Activated T-helper 17 cell treated with anti-CD3 and anti-CD28 coated beads, Interleukin-2, amount 50 U/mL, for 72 hours (primary cell): ENCODE results near the gene PBRM1. TPM values are rescaled to one million over a fixed set of nuclear protein-coding genes. Genes with fewer than 3 reads are reported as not detected.
"Not testable (repeated sequence)": the region's sequence is repeated elsewhere in the genome, so short reads cannot be mapped to it uniquely, and the experiment has no call there.

Source experiments
- ATAC-seq: fragments of 150-1000 bp; cut with Tn5 transposase; replicated peaks from 2 replicates; pipeline ENCODE4 v1.10.0; 2021; ENCODE audit warnings: mild to moderate bottlenecking, moderate library complexity
- H3K27ac Mint-ChIP-seq: one replicate; pipeline ENCODE4 v1.8.0; 2022; ENCODE audit warnings: mixed read lengths
- H3K27me3 Mint-ChIP-seq: one replicate; pipeline ENCODE4 v1.8.0; 2022; ENCODE audit warnings: mixed read lengths
- H3K36me3 Mint-ChIP-seq: one replicate; pipeline ENCODE4 v1.8.0; 2022; ENCODE audit warnings: low read depth, mild to moderate bottlenecking, mixed read lengths
- H3K4me1 Mint-ChIP-seq: one replicate; pipeline ENCODE4 v1.8.0; 2022; ENCODE audit warnings: mixed read lengths
- H3K4me3 Mint-ChIP-seq: one replicate; pipeline ENCODE4 v1.8.0; 2022; ENCODE audit warnings: mild to moderate bottlenecking, mixed read lengths
- H3K9me3 Mint-ChIP-seq: one replicate; pipeline ENCODE4 v1.8.0; 2022; ENCODE audit warnings: mixed read lengths
- total RNA-seq, 2 donors: library from RNA; stranded (reverse); gene quantifications; one replicate each; pipeline ENCODE4 v1.2.3, GENCODE V29; 2022

PBRM1 gene
- total RNA-seq, 2 donors from 2014 or later = 88.4 to 88.6 TPM

- Mint-ChIP-seq H3K9me3 (no peaks in the 10 kb centered on the region), H3K36me3 (peaks cover 100% of the 10 kb centered on the region), H3K27ac (peak overlapping the region; percentile 96), H3K27me3 (no peaks in the 10 kb centered on the region), H3K4me1 (peaks cover 51% of the 10 kb centered on the region), H3K4me3 (peak overlapping the region; percentile 95)
- no peak for ATAC-seq
Observed at GRCh38 chr3:52690560-52690959, 4.8 kb upstream of the PBRM1 start.

DNA sequence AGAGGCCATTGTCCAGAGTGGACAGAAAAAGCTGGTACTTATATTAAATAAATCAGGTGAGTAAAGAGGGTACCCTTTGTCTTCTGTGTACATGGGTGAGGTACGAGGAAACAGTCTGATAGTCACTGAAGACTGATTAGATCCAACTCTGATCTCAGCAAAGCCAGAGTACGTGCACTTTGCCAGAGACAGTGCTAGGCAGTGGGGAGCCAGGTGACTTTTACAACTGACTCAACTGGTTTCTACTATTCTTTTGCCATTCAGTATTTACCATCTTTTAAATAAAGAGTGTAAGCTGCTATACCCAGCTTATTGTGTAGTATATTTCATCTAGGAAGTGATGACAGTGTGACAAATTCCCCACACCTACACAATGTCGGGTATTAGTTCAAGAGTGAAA lies 3.4 kb upstream of the PBRM1 start:
- Mint-ChIP-seq H3K27ac (peak overlapping the region; percentile 96), H3K9me3 (no peaks in the 10 kb centered on the region), H3K27me3 (no peaks in the 10 kb centered on the region), H3K4me3 (peak overlapping the region; percentile 95), H3K4me1 (peaks cover 56% of the 10 kb centered on the region), H3K36me3 (peaks cover 98% of the 10 kb centered on the region)
- ATAC-seq = peak; percentile 15

DNA sequence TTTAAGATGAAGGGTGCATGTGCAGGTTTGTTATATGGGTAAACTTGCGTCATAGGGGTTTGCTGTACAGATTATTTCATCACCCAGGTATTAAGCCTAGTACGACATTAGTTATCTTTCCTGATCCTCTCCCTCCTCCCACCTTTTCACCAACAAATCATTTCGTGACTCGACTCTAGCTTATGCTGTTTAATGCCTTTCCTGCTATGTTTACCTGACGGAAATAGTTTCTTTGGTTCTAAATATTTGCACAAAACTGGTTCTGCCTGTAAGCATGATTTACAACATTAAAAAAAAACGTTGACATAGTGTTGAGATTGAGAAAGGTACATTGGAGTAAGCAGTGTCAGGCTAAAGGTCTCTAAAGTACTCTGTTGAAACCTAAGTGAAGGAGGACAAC lies 2.6 kb upstream of the PBRM1 start:
- Mint-ChIP-seq H3K27ac (peak overlapping the region; percentile 96), H3K36me3 (peaks cover 98% of the 10 kb centered on the region), H3K4me3 (peak overlapping the region; percentile 95), H3K27me3 (no peaks in the 10 kb centered on the region), H3K9me3 (no peaks in the 10 kb centered on the region), H3K4me1 (peaks cover 49% of the 10 kb centered on the region)
- ATAC-seq = no peak

GRCh38 chr3:52685285-52685708 lies 416 bp downstream of the PBRM1 start:
- Mint-ChIP-seq H3K4me1 (peaks cover 57% of the 10 kb centered on the region), H3K36me3 (peaks cover 98% of the 10 kb centered on the region), H3K4me3 (peak overlapping the region; percentile 95), H3K27me3 (no peaks in the 10 kb centered on the region), H3K27ac (peak overlapping the region; percentile 96), H3K9me3 (no peaks in the 10 kb centered on the region)
- ATAC-seq = peak; percentile 69

DNA sequence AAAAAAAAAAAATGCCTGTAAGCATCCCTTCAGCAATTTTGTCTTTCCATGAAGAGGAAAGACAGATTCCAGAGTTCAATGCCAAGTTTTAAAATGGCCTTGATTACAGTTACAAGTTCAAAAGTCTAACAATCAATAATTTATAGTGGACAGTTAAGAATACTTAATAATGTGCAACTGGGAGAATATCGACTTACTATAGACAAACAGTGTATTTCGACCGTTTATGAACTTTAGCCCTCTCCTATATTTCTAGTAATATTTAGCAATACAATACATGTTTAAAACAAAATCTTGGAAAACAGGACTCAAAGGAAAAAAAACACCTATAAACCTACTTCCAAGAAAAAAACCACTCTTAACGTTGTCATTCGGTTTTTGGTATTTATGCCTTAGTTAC lies 1.5 kb downstream of the PBRM1 start:
- Mint-ChIP-seq H3K9me3 (no peaks in the 10 kb centered on the region), H3K27ac (peak overlapping the region; percentile 96), H3K36me3 (peaks cover 98% of the 10 kb centered on the region), H3K4me1 (peaks cover 56% of the 10 kb centered on the region), H3K27me3 (no peaks in the 10 kb centered on the region), H3K4me3 (peak overlapping the region; percentile 95)
- ATAC-seq = no peak

DNA sequence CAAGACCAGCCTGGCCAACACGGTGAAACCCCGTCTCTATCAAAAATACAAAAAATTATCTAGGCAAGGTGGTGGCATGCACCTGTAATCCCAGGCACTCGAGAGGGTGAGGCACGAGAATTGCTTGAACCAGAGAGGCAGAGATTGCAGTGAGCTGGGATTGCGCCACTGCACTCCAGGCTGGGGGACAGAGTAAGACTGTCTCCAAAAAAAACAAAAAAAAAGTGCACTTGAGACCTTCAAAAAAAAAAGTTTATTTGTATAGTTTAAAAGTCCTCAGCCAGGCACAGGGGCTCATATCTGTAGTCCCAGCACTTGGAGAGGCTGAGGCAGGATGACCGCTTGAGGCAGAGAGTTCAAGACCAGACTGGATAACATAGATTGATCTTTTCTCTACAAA lies 2.1 kb downstream of the PBRM1 start:
- Mint-ChIP-seq H3K27me3 (no peaks in the 10 kb centered on the region), H3K4me3 (peak overlapping the region; percentile 95), H3K9me3 (no peaks in the 10 kb centered on the region), H3K27ac (peak overlapping the region; percentile 96), H3K4me1 (peaks cover 55% of the 10 kb centered on the region), H3K36me3 (peaks cover 98% of the 10 kb centered on the region)
- ATAC-seq = no peak

GRCh38 chr3:52682016-52682415 lies 3.7 kb downstream of the PBRM1 start:
- H3K36me3 Mint-ChIP-seq = peaks cover 98% of the 10 kb centered on the region
- H3K4me1 Mint-ChIP-seq = peaks cover 42% of the 10 kb centered on the region
- H3K4me3 Mint-ChIP-seq = peak overlapping the region; percentile 69
- H3K27ac Mint-ChIP-seq = peak overlapping the region; percentile 89
- peak; percentile 63 for ATAC-seq
- no peaks in the 10 kb centered on the region for H3K27me3 Mint-ChIP-seq
- no peaks in the 10 kb centered on the region for H3K9me3 Mint-ChIP-seq

GRCh38 chr3:52681596-52681995 lies 4.1 kb downstream of the PBRM1 start:
- no peaks in the 10 kb centered on the region for H3K27me3 Mint-ChIP-seq
- ATAC-seq = peak; percentile 0
- no peaks in the 10 kb centered on the region for H3K9me3 Mint-ChIP-seq
- H3K4me1 Mint-ChIP-seq = peaks cover 44% of the 10 kb centered on the region
- H3K36me3 Mint-ChIP-seq = peaks cover 98% of the 10 kb centered on the region
- H3K27ac Mint-ChIP-seq = peak overlapping the region; percentile 89
- peak overlapping the region; percentile 69 for H3K4me3 Mint-ChIP-seq

GRCh38 chr3:52679811-52680210 lies 5.9 kb downstream of the PBRM1 start:
- H3K4me1 Mint-ChIP-seq = peaks cover 49% of the 10 kb centered on the region
- peaks cover 100% of the 10 kb centered on the region for H3K36me3 Mint-ChIP-seq
- peak overlapping the region; percentile 69 for H3K4me3 Mint-ChIP-seq
- H3K9me3 Mint-ChIP-seq = no peaks in the 10 kb centered on the region
- ATAC-seq = no peak
- peak overlapping the region; percentile 89 for H3K27ac Mint-ChIP-seq
- H3K27me3 Mint-ChIP-seq = no peaks in the 10 kb centered on the region

- Mint-ChIP-seq H3K27ac (peak overlapping the region; percentile 47), H3K36me3 (peaks cover 98% of the 10 kb centered on the region), H3K4me3 (peak overlapping the region; percentile 0), H3K9me3 (no peaks in the 10 kb centered on the region), H3K27me3 (no peaks in the 10 kb centered on the region), H3K4me1 (peaks cover 44% of the 10 kb centered on the region)
- ATAC-seq = no peak
Observed at GRCh38 chr3:52679199-52679538, 6.5 kb downstream of the PBRM1 start.

- no peak for ATAC-seq
- Mint-ChIP-seq H3K9me3 (no peaks in the 10 kb centered on the region), H3K36me3 (peaks cover 98% of the 10 kb centered on the region), H3K4me3 (peak overlapping the region; percentile 0), H3K4me1 (peaks cover 44% of the 10 kb centered on the region), H3K27me3 (no peaks in the 10 kb centered on the region), H3K27ac (peak overlapping the region; percentile 47)
Observed at GRCh38 chr3:52678265-52679198, 7.2 kb downstream of the PBRM1 start.

DNA sequence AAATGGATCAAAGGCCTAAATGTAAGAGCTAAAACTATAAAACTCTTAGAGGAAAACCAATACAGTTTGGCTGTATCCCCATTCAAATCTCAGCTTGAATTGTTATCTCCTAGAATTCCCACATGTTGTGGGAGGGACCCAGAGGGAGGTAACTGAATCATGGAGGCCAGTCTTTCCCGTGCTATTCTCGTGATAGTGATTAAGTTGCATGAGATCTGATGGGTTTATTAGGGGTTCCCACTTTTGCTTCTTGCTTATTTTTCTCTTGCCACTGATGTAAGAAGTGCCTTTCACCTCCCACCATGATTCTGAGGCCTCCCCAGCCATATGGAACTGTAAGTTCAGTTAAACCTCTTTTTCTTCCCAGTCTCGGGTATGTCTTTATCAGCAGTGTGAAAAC lies 9.5 kb downstream of the PBRM1 start:
- not testable (repeated sequence) for ATAC-seq, H3K9me3 Mint-ChIP-seq, H3K4me3 Mint-ChIP-seq, H3K27ac Mint-ChIP-seq, H3K27me3 Mint-ChIP-seq
- H3K4me1 Mint-ChIP-seq = peaks cover 44% of the 10 kb centered on the region
- H3K36me3 Mint-ChIP-seq = peaks cover 98% of the 10 kb centered on the region

DNA sequence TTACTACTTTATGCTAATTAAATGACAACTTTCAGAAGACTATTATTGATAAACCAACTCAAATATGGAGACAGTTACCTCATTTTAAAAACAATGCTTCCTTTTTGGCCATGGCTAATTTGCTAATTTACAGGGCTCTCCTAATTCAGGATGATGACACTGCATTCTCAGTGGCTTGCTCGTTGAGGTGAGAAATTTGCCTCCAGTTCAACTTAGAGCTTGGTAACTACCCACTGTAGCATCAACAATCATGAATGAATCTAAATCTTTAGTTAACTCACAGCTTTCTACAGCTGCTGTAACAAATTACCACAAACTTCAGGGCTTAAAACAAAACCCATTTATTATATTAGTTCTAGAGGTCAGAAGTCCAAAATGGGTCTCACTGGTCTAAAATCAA lies 14.0 kb downstream of the PBRM1 start:
- Mint-ChIP-seq H3K4me3 (peak overlapping the region; percentile 76), H3K36me3 (peaks cover 94% of the 10 kb centered on the region), H3K9me3 (no peaks in the 10 kb centered on the region), H3K27me3 (no peaks in the 10 kb centered on the region), H3K27ac (peak overlapping the region; percentile 98), H3K4me1 (peaks cover 35% of the 10 kb centered on the region)
- ATAC-seq = peak; percentile 28

DNA sequence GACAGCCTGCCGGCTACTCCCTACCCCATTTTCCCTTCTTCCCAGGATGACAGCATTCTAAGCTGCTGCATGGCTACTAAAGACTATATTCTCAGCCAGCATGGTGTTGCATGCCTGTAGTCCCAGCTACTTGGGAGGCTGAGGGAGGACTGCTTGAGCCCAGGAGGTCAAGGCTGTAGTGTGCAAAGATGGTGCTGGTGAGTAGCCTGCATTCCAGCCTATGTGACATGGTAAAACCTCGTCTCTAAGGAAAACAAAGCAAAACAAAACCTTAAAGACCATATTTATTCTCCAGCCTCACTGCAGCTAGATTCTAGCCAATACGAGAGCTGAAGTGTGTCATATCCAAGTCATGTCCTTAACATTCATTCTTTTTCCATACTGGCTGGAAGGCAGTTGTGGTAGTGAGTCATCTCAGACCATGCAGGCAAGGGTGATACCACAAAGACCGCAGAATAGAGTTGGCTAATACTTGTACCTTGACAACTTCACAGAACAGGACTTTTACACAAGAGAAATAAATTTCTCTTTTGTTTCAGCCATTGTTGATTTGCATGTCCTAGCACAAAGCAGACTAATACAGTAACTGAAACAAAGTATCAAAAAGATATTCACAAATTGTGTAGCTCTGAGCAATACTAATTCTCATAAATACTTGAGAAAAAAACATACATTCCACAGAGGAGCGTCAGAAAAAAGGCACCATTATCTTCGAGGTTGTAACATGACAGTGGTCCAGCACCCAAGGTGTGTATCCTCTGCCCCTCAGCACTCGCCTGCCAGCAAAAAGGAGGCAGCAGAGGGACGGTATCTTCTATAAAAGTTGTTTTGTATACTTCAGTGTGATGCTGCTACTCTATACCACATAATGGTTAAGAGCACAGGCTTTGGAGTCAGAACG lies 14.8 kb downstream of the PBRM1 start:
- H3K9me3 Mint-ChIP-seq = no peaks in the 10 kb centered on the region
- H3K27me3 Mint-ChIP-seq = no peaks in the 10 kb centered on the region
- H3K27ac Mint-ChIP-seq = peak overlapping the region; percentile 98
- peak; percentile 91 for ATAC-seq
- H3K4me1 Mint-ChIP-seq = peaks cover 32% of the 10 kb centered on the region
- peaks cover 94% of the 10 kb centered on the region for H3K36me3 Mint-ChIP-seq
- peak overlapping the region; percentile 76 for H3K4me3 Mint-ChIP-seq
